ENCODE results near the gene CSNK1G3. TPM values are rescaled to one million over a fixed set of nuclear protein-coding genes. Genes with fewer than 3 reads are reported as not detected.

Gene CSNK1G3
- total RNA-seq, 1 experiment from 2014 or later, result 21.6 TPM

GRCh38 chr5:123571927-123572326 is 60.0 kb downstream of the CSNK1G3 start:
- CTCF ChIA-PET, result no interaction called here
- H3K4me1 ChIP-seq (ENCODE audit: insufficient read depth, low read length), result no peaks in the 10 kb centered on the region
- H3F3A ChIP-seq (ENCODE audit: low read length, unreplicated experiment), result no peaks in the 10 kb centered on the region
- H3K4me2 ChIP-seq (ENCODE audit: low read length), result no peak overlapping the region
- H3K36me3 ChIP-seq (ENCODE audit: low read depth, low read length), result no peaks in the 10 kb centered on the region
- no peaks in the 10 kb centered on the region for H3K9me2 ChIP-seq (replicated peaks; ENCODE audit: low read length)
- no peaks in the 10 kb centered on the region for H3K79me2 ChIP-seq (ENCODE audit: low read length)
- H2AFZ ChIP-seq (ENCODE audit: low read length), result no peak overlapping the region
- H3K4me3 ChIP-seq (ENCODE audit: low read length), result no peak overlapping the region
- H3K27ac ChIP-seq (ENCODE audit: low read length), result no peak overlapping the region
- no TSS peak for BruUV-seq (replicated peaks)
- TF ChIP-seq EZH2 (IDR thresholded peaks at IDR 0.05; ENCODE audit: low read length, unreplicated experiment) (no peak), EZH2phosphoT487 (IDR thresholded peaks at IDR 0.05; ENCODE audit: borderline replicate concordance, low read length) (no peak)
- TF ChIP-seq, protein P1, sequence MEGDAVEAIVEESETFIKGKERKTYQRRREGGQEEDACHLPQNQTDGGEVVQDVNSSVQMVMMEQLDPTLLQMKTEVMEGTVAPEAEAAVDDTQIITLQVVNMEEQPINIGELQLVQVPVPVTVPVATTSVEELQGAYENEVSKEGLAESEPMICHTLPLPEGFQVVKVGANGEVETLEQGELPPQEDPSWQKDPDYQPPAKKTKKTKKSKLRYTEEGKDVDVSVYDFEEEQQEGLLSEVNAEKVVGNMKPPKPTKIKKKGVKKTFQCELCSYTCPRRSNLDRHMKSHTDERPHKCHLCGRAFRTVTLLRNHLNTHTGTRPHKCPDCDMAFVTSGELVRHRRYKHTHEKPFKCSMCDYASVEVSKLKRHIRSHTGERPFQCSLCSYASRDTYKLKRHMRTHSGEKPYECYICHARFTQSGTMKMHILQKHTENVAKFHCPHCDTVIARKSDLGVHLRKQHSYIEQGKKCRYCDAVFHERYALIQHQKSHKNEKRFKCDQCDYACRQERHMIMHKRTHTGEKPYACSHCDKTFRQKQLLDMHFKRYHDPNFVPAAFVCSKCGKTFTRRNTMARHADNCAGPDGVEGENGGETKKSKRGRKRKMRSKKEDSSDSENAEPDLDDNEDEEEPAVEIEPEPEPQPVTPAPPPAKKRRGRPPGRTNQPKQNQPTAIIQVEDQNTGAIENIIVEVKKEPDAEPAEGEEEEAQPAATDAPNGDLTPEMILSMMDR (conservative IDR thresholded peaks at IDR 0.05; ENCODE audit: low read depth, low read length), result no peak
- no peak for ATAC-seq
- no peaks in the 10 kb centered on the region for H3K9me3 ChIP-seq (ENCODE audit: low read length)
- POLR2A ChIA-PET (ENCODE audit: unreplicated experiment), result no interaction called here
- H4K20me1 ChIP-seq (ENCODE audit: low read length), result no peaks in the 10 kb centered on the region
- H3K9ac ChIP-seq (ENCODE audit: low read length), result no peak overlapping the region
- intact Hi-C loops (cut with micrococcal nuclease), result no loop called here
- DNase-seq, result no peak
- H3K27me3 ChIP-seq (ENCODE audit: low read length), result no peaks in the 10 kb centered on the region

- ATAC-seq (no peak), DNase-seq (no peak)
- no TSS peak for BruUV-seq (replicated peaks)
- Histone ChIP-seq H4K20me1 (ENCODE audit: low read length) (no peaks in the 10 kb centered on the region), H3K36me3 (ENCODE audit: low read depth, low read length) (no peaks in the 10 kb centered on the region), H2AFZ (ENCODE audit: low read length) (no peak overlapping the region), H3K9me2 (replicated peaks; ENCODE audit: low read length) (no peaks in the 10 kb centered on the region), H3K4me3 (ENCODE audit: low read length) (no peak overlapping the region), H3K4me2 (ENCODE audit: low read length) (no peak overlapping the region), H3K27me3 (ENCODE audit: low read length) (no peaks in the 10 kb centered on the region), H3F3A (ENCODE audit: low read length, unreplicated experiment) (no peaks in the 10 kb centered on the region), H3K79me2 (ENCODE audit: low read length) (no peaks in the 10 kb centered on the region), H3K9me3 (ENCODE audit: low read length) (no peaks in the 10 kb centered on the region), H3K4me1 (ENCODE audit: insufficient read depth, low read length) (no peaks in the 10 kb centered on the region), H3K27ac (ENCODE audit: low read length) (no peak overlapping the region), H3K9ac (ENCODE audit: low read length) (no peak overlapping the region)
- intact Hi-C loops (cut with micrococcal nuclease), result no loop called here
- ChIA-PET CTCF (no interaction called here), POLR2A (ENCODE audit: unreplicated experiment) (no interaction called here)
- no peak for TF ChIP-seq EZH2phosphoT487 (IDR thresholded peaks at IDR 0.05; ENCODE audit: borderline replicate concordance, low read length)
- TF ChIP-seq, protein P1 (conservative IDR thresholded peaks at IDR 0.05; ENCODE audit: low read depth, low read length), result no peak
These were observed 66.4 kb downstream of the CSNK1G3 start for GRCh38 chr5:123578390-123578789.

- TF ChIP-seq EZH2phosphoT487 (IDR thresholded peaks at IDR 0.05; ENCODE audit: borderline replicate concordance, low read length) (no peak), EZH2 (IDR thresholded peaks at IDR 0.05; ENCODE audit: low read length, unreplicated experiment) (no peak)
- TF ChIP-seq, protein P1 (conservative IDR thresholded peaks at IDR 0.05; ENCODE audit: low read depth, low read length), result no peak
- H3K4me3 ChIP-seq (ENCODE audit: low read length), result no peak overlapping the region
- H3K9me3 ChIP-seq (ENCODE audit: low read length), result no peaks in the 10 kb centered on the region
- no peaks in the 10 kb centered on the region for H4K20me1 ChIP-seq (ENCODE audit: low read length)
- POLR2A ChIA-PET (ENCODE audit: unreplicated experiment), result no interaction called here
- no peaks in the 10 kb centered on the region for H3K4me1 ChIP-seq (ENCODE audit: insufficient read depth, low read length)
- no peaks in the 10 kb centered on the region for H3K27me3 ChIP-seq (ENCODE audit: low read length)
- ATAC-seq (no peak), DNase-seq (no peak)
- intact Hi-C loops (cut with micrococcal nuclease), result no loop called here
- no TSS peak for BruUV-seq (replicated peaks)
- no peaks in the 10 kb centered on the region for H3K9me2 ChIP-seq (replicated peaks; ENCODE audit: low read length)
- CTCF ChIA-PET, result no interaction called here
- H3K79me2 ChIP-seq (ENCODE audit: low read length), result no peaks in the 10 kb centered on the region
- no peak overlapping the region for H3K27ac ChIP-seq (ENCODE audit: low read length)
- no peak overlapping the region for H3K4me2 ChIP-seq (ENCODE audit: low read length)
- H3F3A ChIP-seq (ENCODE audit: low read length, unreplicated experiment), result no peaks in the 10 kb centered on the region
- no peak overlapping the region for H2AFZ ChIP-seq (ENCODE audit: low read length)
- H3K36me3 ChIP-seq (ENCODE audit: low read depth, low read length), result no peaks in the 10 kb centered on the region
- H3K9ac ChIP-seq (ENCODE audit: low read length), result no peak overlapping the region
These were observed 67.4 kb downstream of the CSNK1G3 start for GRCh38 chr5:123579410-123579809.
